ENCODE results near the gene ULBP3.

GRCh38 chr6:150025201-150025917 is 43.6 kb downstream of the ULBP3 start, which contains the start of gene RAET1L:
- TF ChIP-seq, protein P1, sequence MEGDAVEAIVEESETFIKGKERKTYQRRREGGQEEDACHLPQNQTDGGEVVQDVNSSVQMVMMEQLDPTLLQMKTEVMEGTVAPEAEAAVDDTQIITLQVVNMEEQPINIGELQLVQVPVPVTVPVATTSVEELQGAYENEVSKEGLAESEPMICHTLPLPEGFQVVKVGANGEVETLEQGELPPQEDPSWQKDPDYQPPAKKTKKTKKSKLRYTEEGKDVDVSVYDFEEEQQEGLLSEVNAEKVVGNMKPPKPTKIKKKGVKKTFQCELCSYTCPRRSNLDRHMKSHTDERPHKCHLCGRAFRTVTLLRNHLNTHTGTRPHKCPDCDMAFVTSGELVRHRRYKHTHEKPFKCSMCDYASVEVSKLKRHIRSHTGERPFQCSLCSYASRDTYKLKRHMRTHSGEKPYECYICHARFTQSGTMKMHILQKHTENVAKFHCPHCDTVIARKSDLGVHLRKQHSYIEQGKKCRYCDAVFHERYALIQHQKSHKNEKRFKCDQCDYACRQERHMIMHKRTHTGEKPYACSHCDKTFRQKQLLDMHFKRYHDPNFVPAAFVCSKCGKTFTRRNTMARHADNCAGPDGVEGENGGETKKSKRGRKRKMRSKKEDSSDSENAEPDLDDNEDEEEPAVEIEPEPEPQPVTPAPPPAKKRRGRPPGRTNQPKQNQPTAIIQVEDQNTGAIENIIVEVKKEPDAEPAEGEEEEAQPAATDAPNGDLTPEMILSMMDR (IDR thresholded peaks at IDR 0.05) = no peak
- TF ChIP-seq EZH2 (IDR thresholded peaks at IDR 0.05) = no peak
